Ovary (tissue), 3 donors: ENCODE data around the gene ANO7.

Experiments
- CTCF ChIP-seq, 3 donors: fragments of 450-650 bp in 2 of 3; fragments of 200-600 bp in 1 of 3; IDR thresholded peaks; one replicate each; pipeline versions ENCODE4 v1.5.1 to v1.8.0; 2016 to 2022; ENCODE audit warnings: antibody characterized with exemption in 3 of 3, mild to moderate bottlenecking in 1 of 3
- EP300 ChIP-seq: sonication (generic); formaldehyde crosslinking; IDR thresholded peaks from one replicate; pipeline ENCODE4 v1.6.1; 2017; ENCODE audit warnings: antibody characterized with exemption
- donor health status: DM: no; HTN: no; CAD: no.

GRCh38 chr2:241216211-241216761 is 27.8 kb downstream of the ANO7 start:
- TF ChIP-seq CTCF (IDR thresholded peaks at IDR 0.05), result no peak
- TF ChIP-seq EP300, result no peak
